ENCODE measurements around the gene CEP43.

The CEP43 gene

DNA sequence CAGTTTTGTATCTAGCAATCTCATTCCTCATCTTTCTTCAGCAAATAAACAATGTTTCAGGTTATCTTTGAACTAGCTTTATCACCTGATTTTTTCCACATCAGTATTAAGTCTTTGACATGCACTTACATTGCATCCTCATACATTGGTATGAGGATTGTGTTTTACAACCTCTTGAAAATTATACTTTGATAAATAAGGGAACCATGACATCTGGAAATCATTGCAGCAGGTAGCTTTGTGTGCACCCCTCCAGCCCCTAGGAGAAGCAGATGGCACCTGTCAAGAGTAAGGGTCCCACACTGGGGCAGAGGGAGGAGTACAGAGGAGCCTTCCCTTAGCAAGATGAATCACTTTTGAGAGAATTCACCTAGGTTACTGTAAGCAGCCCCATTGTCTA, 29.1 kb upstream of the CEP43 start:
- Histone ChIP-seq H4K20me1 (ENCODE audit: control insufficient read depth, insufficient read depth, low read depth, low read length) (no peaks in the 10 kb centered on the region), H3K36me3 (ENCODE audit: control insufficient read depth, low read length) (peaks cover 12% of the 10 kb centered on the region), H3K9me2 (replicated peaks; ENCODE audit: control insufficient read depth, low read length) (no peaks in the 10 kb centered on the region), H3K4me2 (ENCODE audit: low read length) (no peak overlapping the region), H3K9me3 (ENCODE audit: control insufficient read depth, insufficient read depth, low read length) (no peaks in the 10 kb centered on the region), H3K4me1 (ENCODE audit: control insufficient read depth, low read length) (peaks cover 7% of the 10 kb centered on the region), H3K4me3 (ENCODE audit: low read length) (no peak overlapping the region), H3F3A (ENCODE audit: control insufficient read depth, insufficient read depth) (no peaks in the 10 kb centered on the region), H3K79me2 (ENCODE audit: control insufficient read depth, low read length) (no peaks in the 10 kb centered on the region), H3K27ac (ENCODE audit: low read depth, low read length) (no peak overlapping the region), H3K27me3 (ENCODE audit: control insufficient read depth, low read length) (no peaks in the 10 kb centered on the region)
- TF ChIP-seq EZH2phosphoT487 (IDR thresholded peaks at IDR 0.05; ENCODE audit: borderline replicate concordance, low read length): no peak
- TF ChIP-seq, protein P1, sequence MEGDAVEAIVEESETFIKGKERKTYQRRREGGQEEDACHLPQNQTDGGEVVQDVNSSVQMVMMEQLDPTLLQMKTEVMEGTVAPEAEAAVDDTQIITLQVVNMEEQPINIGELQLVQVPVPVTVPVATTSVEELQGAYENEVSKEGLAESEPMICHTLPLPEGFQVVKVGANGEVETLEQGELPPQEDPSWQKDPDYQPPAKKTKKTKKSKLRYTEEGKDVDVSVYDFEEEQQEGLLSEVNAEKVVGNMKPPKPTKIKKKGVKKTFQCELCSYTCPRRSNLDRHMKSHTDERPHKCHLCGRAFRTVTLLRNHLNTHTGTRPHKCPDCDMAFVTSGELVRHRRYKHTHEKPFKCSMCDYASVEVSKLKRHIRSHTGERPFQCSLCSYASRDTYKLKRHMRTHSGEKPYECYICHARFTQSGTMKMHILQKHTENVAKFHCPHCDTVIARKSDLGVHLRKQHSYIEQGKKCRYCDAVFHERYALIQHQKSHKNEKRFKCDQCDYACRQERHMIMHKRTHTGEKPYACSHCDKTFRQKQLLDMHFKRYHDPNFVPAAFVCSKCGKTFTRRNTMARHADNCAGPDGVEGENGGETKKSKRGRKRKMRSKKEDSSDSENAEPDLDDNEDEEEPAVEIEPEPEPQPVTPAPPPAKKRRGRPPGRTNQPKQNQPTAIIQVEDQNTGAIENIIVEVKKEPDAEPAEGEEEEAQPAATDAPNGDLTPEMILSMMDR (IDR thresholded peaks at IDR 0.05; ENCODE audit: low read depth, low read length, poor library complexity, severe bottlenecking): no peak

DNA sequence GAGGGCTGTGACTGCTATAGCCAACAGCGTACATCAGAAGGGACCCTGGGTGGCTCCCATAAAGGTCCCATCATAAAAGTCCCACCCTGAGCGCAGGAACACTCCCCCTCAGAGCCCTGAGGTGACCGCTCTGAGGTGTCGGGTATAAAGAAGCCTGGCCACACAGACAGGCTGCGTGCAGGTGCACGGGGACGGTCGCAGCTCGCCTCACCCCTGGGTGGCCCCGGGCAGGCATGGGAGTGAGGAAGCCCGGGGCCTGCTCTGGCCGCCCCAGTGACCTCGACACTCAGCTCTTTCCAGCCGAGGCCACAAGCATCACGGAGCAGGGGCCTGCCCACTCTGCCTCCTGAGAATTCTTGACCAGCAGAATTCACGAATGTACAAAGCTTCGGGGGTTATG, 28.4 kb upstream of the CEP43 start:
- Histone ChIP-seq H3K27me3 (ENCODE audit: control insufficient read depth, low read length) (no peaks in the 10 kb centered on the region), H3K9me3 (ENCODE audit: control insufficient read depth, insufficient read depth, low read length) (no peaks in the 10 kb centered on the region), H3F3A (ENCODE audit: control insufficient read depth, insufficient read depth) (no peaks in the 10 kb centered on the region), H3K4me3 (ENCODE audit: low read length) (no peak overlapping the region), H3K27ac (ENCODE audit: low read depth, low read length) (no peak overlapping the region), H3K4me2 (ENCODE audit: low read length) (no peak overlapping the region), H3K79me2 (ENCODE audit: control insufficient read depth, low read length) (no peaks in the 10 kb centered on the region), H4K20me1 (ENCODE audit: control insufficient read depth, insufficient read depth, low read depth, low read length) (no peaks in the 10 kb centered on the region), H3K9me2 (replicated peaks; ENCODE audit: control insufficient read depth, low read length) (no peaks in the 10 kb centered on the region), H3K4me1 (ENCODE audit: control insufficient read depth, low read length) (peaks cover 7% of the 10 kb centered on the region), H3K36me3 (ENCODE audit: control insufficient read depth, low read length) (peaks cover 12% of the 10 kb centered on the region)
- TF ChIP-seq, protein P1 (IDR thresholded peaks at IDR 0.05; ENCODE audit: low read depth, low read length, poor library complexity, severe bottlenecking): no peak
- TF ChIP-seq EZH2phosphoT487 (IDR thresholded peaks at IDR 0.05; ENCODE audit: borderline replicate concordance, low read length): no peak

DNA sequence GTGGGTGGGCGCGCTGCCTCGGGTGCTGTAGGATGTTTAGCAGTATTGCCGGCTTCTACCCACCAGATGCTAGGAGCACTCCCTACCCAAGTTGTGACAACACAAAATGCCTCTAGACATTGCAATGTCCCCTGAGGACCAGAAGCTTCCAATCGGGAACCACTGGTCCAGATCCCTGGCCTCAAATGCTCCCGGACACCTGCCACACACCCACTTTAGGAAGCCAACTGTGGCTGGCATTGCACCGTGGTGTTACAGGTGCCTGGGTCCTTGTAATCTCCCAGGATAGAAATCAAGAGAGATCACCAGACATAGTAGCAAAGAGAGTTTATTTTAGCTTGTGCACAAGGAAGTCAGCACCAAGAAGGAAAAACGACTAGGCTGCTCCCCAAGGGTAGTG, 27.9 kb upstream of the CEP43 start:
- no peak overlapping the region for H3K4me3 ChIP-seq (ENCODE audit: low read length)
- H3K27me3 ChIP-seq (ENCODE audit: control insufficient read depth, low read length): no peaks in the 10 kb centered on the region
- no peaks in the 10 kb centered on the region for H3K79me2 ChIP-seq (ENCODE audit: control insufficient read depth, low read length)
- no peak overlapping the region for H3K4me2 ChIP-seq (ENCODE audit: low read length)
- peaks cover 14% of the 10 kb centered on the region for H3K36me3 ChIP-seq (ENCODE audit: control insufficient read depth, low read length)
- no peak overlapping the region for H3K27ac ChIP-seq (ENCODE audit: low read depth, low read length)
- peaks cover 7% of the 10 kb centered on the region for H3K4me1 ChIP-seq (ENCODE audit: control insufficient read depth, low read length)
- H3K9me2 ChIP-seq (replicated peaks; ENCODE audit: control insufficient read depth, low read length): no peaks in the 10 kb centered on the region
- no peaks in the 10 kb centered on the region for H3K9me3 ChIP-seq (ENCODE audit: control insufficient read depth, insufficient read depth, low read length)
- TF ChIP-seq, protein P1 (IDR thresholded peaks at IDR 0.05; ENCODE audit: low read depth, low read length, poor library complexity, severe bottlenecking): no peak
- no peak for TF ChIP-seq EZH2phosphoT487 (IDR thresholded peaks at IDR 0.05; ENCODE audit: borderline replicate concordance, low read length)
- H3F3A ChIP-seq (ENCODE audit: control insufficient read depth, insufficient read depth): no peaks in the 10 kb centered on the region
- no peaks in the 10 kb centered on the region for H4K20me1 ChIP-seq (ENCODE audit: control insufficient read depth, insufficient read depth, low read depth, low read length)

DNA sequence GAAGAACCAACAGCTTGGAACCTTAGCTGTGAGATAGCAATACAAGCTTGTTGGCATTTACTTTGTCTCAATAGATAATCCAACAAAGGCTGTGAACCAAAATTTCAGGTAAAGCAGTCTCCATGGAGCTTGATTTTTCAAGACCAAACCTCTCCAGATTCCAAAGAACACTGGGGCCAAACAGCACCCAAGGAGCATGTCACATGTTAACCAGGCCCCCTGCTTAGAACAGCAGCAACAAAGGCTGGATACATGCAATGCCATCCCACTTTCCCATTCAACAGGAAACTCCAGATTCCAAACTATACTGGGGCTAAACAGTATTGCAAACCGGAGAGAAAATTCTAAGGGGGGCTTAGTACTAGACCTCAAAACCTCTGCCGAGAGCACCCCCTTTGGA, 27.1 kb upstream of the CEP43 start:
- Histone ChIP-seq H4K20me1 (ENCODE audit: control insufficient read depth, insufficient read depth, low read depth, low read length) (no peaks in the 10 kb centered on the region), H3K27ac (ENCODE audit: low read depth, low read length) (no peak overlapping the region), H3K4me2 (ENCODE audit: low read length) (no peak overlapping the region), H3K36me3 (ENCODE audit: control insufficient read depth, low read length) (peaks cover 18% of the 10 kb centered on the region), H3K9me3 (ENCODE audit: control insufficient read depth, insufficient read depth, low read length) (no peaks in the 10 kb centered on the region), H3K79me2 (ENCODE audit: control insufficient read depth, low read length) (no peaks in the 10 kb centered on the region), H3K4me1 (ENCODE audit: control insufficient read depth, low read length) (peaks cover 7% of the 10 kb centered on the region), H3K9me2 (replicated peaks; ENCODE audit: control insufficient read depth, low read length) (no peaks in the 10 kb centered on the region), H3F3A (ENCODE audit: control insufficient read depth, insufficient read depth) (no peaks in the 10 kb centered on the region), H3K27me3 (ENCODE audit: control insufficient read depth, low read length) (no peaks in the 10 kb centered on the region), H3K4me3 (ENCODE audit: low read length) (no peak overlapping the region)
- no peak for TF ChIP-seq EZH2phosphoT487 (IDR thresholded peaks at IDR 0.05; ENCODE audit: borderline replicate concordance, low read length)
- TF ChIP-seq, protein P1 (IDR thresholded peaks at IDR 0.05; ENCODE audit: low read depth, low read length, poor library complexity, severe bottlenecking): no peak
